Measurements from ENCODE around the gene MYL10. TPM values are rescaled to one million over a fixed set of nuclear protein-coding genes. Genes with fewer than 3 reads are reported as not detected.

The MYL10 gene
- total RNA-seq, 1 donor from 2014 or later: not detected

GRCh38 chr7:101664893-101665471 lies 35.9 kb upstream of the MYL10 start:
- Mint-ChIP-seq H3K27ac (ENCODE audit: unreplicated experiment) (no peak overlapping the region), H3K4me1 (peaks cover 10% of the 10 kb centered on the region), H3K9me3 (peaks cover 3% of the 10 kb centered on the region), H3K4me3 (no peak overlapping the region), H3K27me3 (ENCODE audit: low read depth) (peaks cover 21% of the 10 kb centered on the region), H3K36me3 (ENCODE audit: low read depth) (no peaks in the 10 kb centered on the region)
- DNase-seq (ENCODE audit: low read depth, low spot score): no peak
- TF ChIP-seq CTCF (conservative IDR thresholded peaks at IDR 0.05): no peak

- Mint-ChIP-seq H3K4me1 (peaks cover 10% of the 10 kb centered on the region), H3K27me3 (ENCODE audit: low read depth) (peaks cover 24% of the 10 kb centered on the region), H3K27ac (ENCODE audit: unreplicated experiment) (no peak overlapping the region), H3K4me3 (no peak overlapping the region), H3K9me3 (peaks cover 3% of the 10 kb centered on the region), H3K36me3 (ENCODE audit: low read depth) (no peaks in the 10 kb centered on the region)
- DNase-seq (ENCODE audit: low read depth, low spot score): no peak
- no peak for TF ChIP-seq CTCF (conservative IDR thresholded peaks at IDR 0.05)
These were observed 35.3 kb upstream of the MYL10 start for GRCh38 chr7:101664436-101664835.

GRCh38 chr7:101663747-101664146 lies 34.7 kb upstream of the MYL10 start:
- Mint-ChIP-seq H3K4me3 (no peak overlapping the region), H3K27me3 (ENCODE audit: low read depth) (peaks cover 29% of the 10 kb centered on the region)

GRCh38 chr7:101662447-101662998 lies 33.4 kb upstream of the MYL10 start:
- Mint-ChIP-seq H3K4me1 (peaks cover 10% of the 10 kb centered on the region), H3K36me3 (ENCODE audit: low read depth) (no peaks in the 10 kb centered on the region), H3K4me3 (no peak overlapping the region), H3K27ac (ENCODE audit: unreplicated experiment) (no peak overlapping the region), H3K27me3 (ENCODE audit: low read depth) (peaks cover 32% of the 10 kb centered on the region), H3K9me3 (no peaks in the 10 kb centered on the region)
- no peak for DNase-seq (ENCODE audit: low read depth, low spot score)
- TF ChIP-seq CTCF (conservative IDR thresholded peaks at IDR 0.05): no peak

More at GRCh38 chr7:101663747-101664146, 34.7 kb upstream of the MYL10 start:
- H3K27ac Mint-ChIP-seq (ENCODE audit: unreplicated experiment): no peak overlapping the region
- no peaks in the 10 kb centered on the region for H3K36me3 Mint-ChIP-seq (ENCODE audit: low read depth)
- peaks cover 3% of the 10 kb centered on the region for H3K9me3 Mint-ChIP-seq
- TF ChIP-seq CTCF (conservative IDR thresholded peaks at IDR 0.05): no peak
- peaks cover 10% of the 10 kb centered on the region for H3K4me1 Mint-ChIP-seq
- DNase-seq (ENCODE audit: low read depth, low spot score): no peak

GRCh38 chr7:101659706-101660105 lies 30.6 kb upstream of the MYL10 start:
- Mint-ChIP-seq H3K4me1 (peaks cover 5% of the 10 kb centered on the region), H3K9me3 (no peaks in the 10 kb centered on the region), H3K4me3 (no peak overlapping the region), H3K27me3 (ENCODE audit: low read depth) (peaks cover 41% of the 10 kb centered on the region), H3K27ac (ENCODE audit: unreplicated experiment) (no peak overlapping the region), H3K36me3 (ENCODE audit: low read depth) (no peaks in the 10 kb centered on the region)
- DNase-seq (ENCODE audit: low read depth, low spot score): no peak
- no peak for TF ChIP-seq CTCF (conservative IDR thresholded peaks at IDR 0.05)

Data from neural crest cell (in vitro differentiated cells).